HEK293 (cell line): ENCODE data around the gene IL4R.

Source experiments
- PRDM1 ChIP-seq: fragments of 450-650 bp; formaldehyde crosslinking; IDR thresholded peaks from 2 replicates; pipeline ENCODE4; 2016; ENCODE audit warnings: missing biosample characterization, missing genetic modification characterization
- ZNF274 ChIP-seq, 2 experiments: fragments of 200-500 bp in 1 of 2; fragments of 450-650 bp in 1 of 2; sonication (Bioruptor generic) in 1 of 2; formaldehyde crosslinking in 1 of 2; IDR thresholded peaks; 2 replicates each; pipeline versions ENCODE4 v1.5.1 to v1.6.1; 2014 to 2016; ENCODE audit warnings: borderline replicate concordance in 1 of 2, inconsistent platforms in 1 of 2, low read length in 1 of 2, missing biosample characterization in 1 of 2, missing genetic modification characterization in 1 of 2
- TF ChIP-seq, protein P1 (sequence below): fragments of 450-650 bp; formaldehyde crosslinking; IDR thresholded peaks from 2 replicates; pipeline ENCODE4 v1.5.1; 2016; ENCODE audit warnings: missing biosample characterization, missing genetic modification characterization
- TF ChIP-seq, protein P2 (sequence below): fragments of 450-650 bp; IDR thresholded peaks from 2 replicates; pipeline ENCODE4 v1.5.1; 2018; ENCODE audit warnings: missing biosample characterization, mild to moderate bottlenecking, missing genetic modification characterization

DNA sequence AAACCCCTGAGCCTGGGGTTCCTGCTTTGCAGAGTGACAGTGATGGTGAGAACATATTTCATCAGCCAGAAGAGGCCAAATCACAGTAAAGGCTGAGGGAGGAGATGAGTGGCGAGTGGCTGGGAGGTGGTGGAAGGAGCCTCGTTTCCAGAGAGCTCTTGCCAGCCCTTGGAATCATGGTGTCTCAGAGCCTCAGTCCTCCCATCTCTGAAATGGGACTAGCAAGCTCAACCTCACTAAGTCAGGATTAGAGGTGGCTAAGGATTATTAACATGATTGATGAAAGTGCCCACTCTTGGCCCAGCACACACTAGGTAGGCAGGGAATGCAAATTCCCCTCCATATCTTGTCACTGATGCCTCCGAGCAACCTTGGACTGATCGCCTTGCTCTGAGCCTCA lies 43.0 kb downstream of the IL4R start:
- TF ChIP-seq, protein P1, sequence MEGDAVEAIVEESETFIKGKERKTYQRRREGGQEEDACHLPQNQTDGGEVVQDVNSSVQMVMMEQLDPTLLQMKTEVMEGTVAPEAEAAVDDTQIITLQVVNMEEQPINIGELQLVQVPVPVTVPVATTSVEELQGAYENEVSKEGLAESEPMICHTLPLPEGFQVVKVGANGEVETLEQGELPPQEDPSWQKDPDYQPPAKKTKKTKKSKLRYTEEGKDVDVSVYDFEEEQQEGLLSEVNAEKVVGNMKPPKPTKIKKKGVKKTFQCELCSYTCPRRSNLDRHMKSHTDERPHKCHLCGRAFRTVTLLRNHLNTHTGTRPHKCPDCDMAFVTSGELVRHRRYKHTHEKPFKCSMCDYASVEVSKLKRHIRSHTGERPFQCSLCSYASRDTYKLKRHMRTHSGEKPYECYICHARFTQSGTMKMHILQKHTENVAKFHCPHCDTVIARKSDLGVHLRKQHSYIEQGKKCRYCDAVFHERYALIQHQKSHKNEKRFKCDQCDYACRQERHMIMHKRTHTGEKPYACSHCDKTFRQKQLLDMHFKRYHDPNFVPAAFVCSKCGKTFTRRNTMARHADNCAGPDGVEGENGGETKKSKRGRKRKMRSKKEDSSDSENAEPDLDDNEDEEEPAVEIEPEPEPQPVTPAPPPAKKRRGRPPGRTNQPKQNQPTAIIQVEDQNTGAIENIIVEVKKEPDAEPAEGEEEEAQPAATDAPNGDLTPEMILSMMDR, result no peak
- no peak for TF ChIP-seq ZNF274 (IDR thresholded peaks at IDR 0.05; ENCODE audit: low read length)
- TF ChIP-seq ZNF274 (tag by site-specific recombination; IDR thresholded peaks at IDR 0.05; ENCODE audit: borderline replicate concordance), result no peak
- TF ChIP-seq PRDM1 (tag by site-specific recombination), result no peak
- TF ChIP-seq, protein P2, sequence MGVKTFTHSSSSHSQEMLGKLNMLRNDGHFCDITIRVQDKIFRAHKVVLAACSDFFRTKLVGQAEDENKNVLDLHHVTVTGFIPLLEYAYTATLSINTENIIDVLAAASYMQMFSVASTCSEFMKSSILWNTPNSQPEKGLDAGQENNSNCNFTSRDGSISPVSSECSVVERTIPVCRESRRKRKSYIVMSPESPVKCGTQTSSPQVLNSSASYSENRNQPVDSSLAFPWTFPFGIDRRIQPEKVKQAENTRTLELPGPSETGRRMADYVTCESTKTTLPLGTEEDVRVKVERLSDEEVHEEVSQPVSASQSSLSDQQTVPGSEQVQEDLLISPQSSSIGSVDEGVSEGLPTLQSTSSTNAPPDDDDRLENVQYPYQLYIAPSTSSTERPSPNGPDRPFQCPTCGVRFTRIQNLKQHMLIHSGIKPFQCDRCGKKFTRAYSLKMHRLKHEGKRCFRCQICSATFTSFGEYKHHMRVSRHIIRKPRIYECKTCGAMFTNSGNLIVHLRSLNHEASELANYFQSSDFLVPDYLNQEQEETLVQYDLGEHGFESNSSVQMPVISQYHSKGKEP, result no peak
